SKM-1 treated with dmso at 0.1 percent for 144 hours (cell line): ENCODE data around the gene STK17A.
"Not testable (repeated sequence)": the region's sequence is repeated elsewhere in the genome, so short reads cannot be mapped to it uniquely, and the experiment has no call there.

ENCODE experiments used
- DNase-seq: peaks from one replicate; lab custom pipeline; 2025; ENCODE audit not compliant: unreplicated experiment; lab: John Stamatoyannopoulos, UW

Gene STK17A

GRCh38 chr7:43568529-43568928 is 14.4 kb upstream of the STK17A start:
- DNase-seq: no peak

- DNase-seq: no peak
Measured at GRCh38 chr7:43569424-43569823, 13.5 kb upstream of the STK17A start.

- DNase-seq: no peak
Measured at GRCh38 chr7:43570688-43571365, 12.1 kb upstream of the STK17A start.

GRCh38 chr7:43572516-43573049 is 10.3 kb upstream of the STK17A start:
- DNase-seq: peak; percentile 99

- not testable (repeated sequence) for DNase-seq
Measured at GRCh38 chr7:43573832-43574231, 9.1 kb upstream of the STK17A start.

- DNase-seq: no peak
Measured at GRCh38 chr7:43575506-43575905, 7.4 kb upstream of the STK17A start.

- DNase-seq: no peak
Measured at GRCh38 chr7:43576241-43576640, 6.7 kb upstream of the STK17A start.

GRCh38 chr7:43577485-43577951 is 5.4 kb upstream of the STK17A start:
- DNase-seq: peak; percentile 45

GRCh38 chr7:43583424-43584194 is 701 bp downstream of the STK17A start:
- no peak for DNase-seq

- peak; percentile 25 for DNase-seq
Measured at GRCh38 chr7:43584195-43584586, 1.3 kb downstream of the STK17A start.

- not testable (repeated sequence) for DNase-seq
Measured at GRCh38 chr7:43584733-43585132, 1.8 kb downstream of the STK17A start.

- DNase-seq: peak; percentile 79
Measured at GRCh38 chr7:43585562-43585961, 2.7 kb downstream of the STK17A start.

GRCh38 chr7:43586251-43586900 is 3.5 kb downstream of the STK17A start:
- DNase-seq: no peak

GRCh38 chr7:43588477-43589132 is 5.7 kb downstream of the STK17A start:
- no peak for DNase-seq

GRCh38 chr7:43589133-43589478 is 6.2 kb downstream of the STK17A start:
- no peak for DNase-seq

GRCh38 chr7:43589728-43590127 is 6.8 kb downstream of the STK17A start:
- DNase-seq: no peak

- peak; percentile 8 for DNase-seq
Measured at GRCh38 chr7:43590862-43591557, 8.1 kb downstream of the STK17A start.

- peak; percentile 36 for DNase-seq
Measured at GRCh38 chr7:43591558-43592180, 8.8 kb downstream of the STK17A start.

GRCh38 chr7:43592326-43592725 is 9.4 kb downstream of the STK17A start:
- DNase-seq: no peak

- DNase-seq: no peak
Measured at GRCh38 chr7:43593010-43593409, 10.1 kb downstream of the STK17A start.
